Hepatocyte (in vitro differentiated cells): ENCODE measurements around the gene WDR6.

Source experiments
- CTCF ChIP-seq: fragments of 200-600 bp; sonication (generic); IDR thresholded peaks from 2 replicates; pipeline ENCODE4 v1.5.1; 2016; ENCODE audit warnings: antibody characterized with exemption, mild to moderate bottlenecking; ENCODE audit not compliant: poor library complexity
- EZH2 ChIP-seq: fragments of 200-600 bp; sonication (generic); IDR thresholded peaks from 2 replicates; pipeline ENCODE4 v1.6.1; 2016; ENCODE audit warnings: antibody characterized with exemption, mild to moderate bottlenecking, borderline replicate concordance

- TF ChIP-seq CTCF (no peak), EZH2 (no peak)
These were observed 21.3 kb upstream of the WDR6 start for GRCh38 chr3:48985831-48986376.
